Left cardiac atrium (tissue), 4 donors: ENCODE data around the gene AIFM2. TPM values are rescaled to one million over a fixed set of nuclear protein-coding genes. Genes with fewer than 3 reads are reported as not detected.
"Not testable (repeated sequence)": the region's sequence is repeated elsewhere in the genome, so short reads cannot be mapped to it uniquely, and the experiment has no call there.

Source experiments
- ATAC-seq, 2 donors: fragments of 200-7000 bp; cut with Tn5 transposase; one replicate each; pipeline ENCODE4 v1.9.1; 2020; ENCODE audit warnings: mild to moderate bottlenecking in 2 of 2, moderate library complexity in 2 of 2
- DNase-seq: peaks from one replicate; pipeline ENCODE4 v3.0.0-alpha.2; 2020
- intact Hi-C, 2 donors: fragments of 100-400 bp; cut with DNase I; formaldehyde crosslinking; loops; one replicate each; pipeline versions ENCODE4 v1.14.1 to v1.15.1; 2022 to 2023
- long read RNA-seq: library from polyadenylated mRNA; unstranded; transcript quantifications from one replicate; pipeline ENCODE4 v2.0.0, GENCODE V29; 2021
- total RNA-seq, 2 donors: library from RNA; stranded (reverse); fragmentation: NEBNext Ultra II Directional; extraction: Animal tissue kit (Norgen Biotek cat#: 25700); gene quantifications; one replicate each; pipeline ENCODE4 v1.2.1, GENCODE V29; 2021
- donor health status: DM: no; HTN: yes; CAD: no.
- donor health status: DM: no; HTN: yes; CAD: no; lungs with severe emphysema.
- donor health status: DM: yes; HTN: yes; CAD: no.
- donor health status: Dilated cardiomyopathy.

Gene AIFM2
- total RNA-seq, result 10 to 100 TPM; 19.3 to 20.7 TPM
- long read RNA-seq, transcript AIFM2-201 (9 exons, 3,243 nt), result major isoform, 13 of 43 reads
- long read RNA-seq, transcript AIFM2-204 (9 exons, 3,247 nt), result minor isoform, 6 of 43 reads
- long read RNA-seq, partial matches to known transcripts, result 2 of 43 reads
- long read RNA-seq, other reads (novel, unspliced or antisense), result 22 of 43 reads

GRCh38 chr10:70132098-70133029 is at the start of gene AIFM2:
TSS of gene AIFM2 (minus strand) at chr10:70132825. CDS start at chr10:70124084, 8,741 bp downstream.
- DNase-seq (peak; percentile 89), ATAC-seq (peak; percentile 86 to 95)
- intact Hi-C loops, result no loop called here

DNA sequence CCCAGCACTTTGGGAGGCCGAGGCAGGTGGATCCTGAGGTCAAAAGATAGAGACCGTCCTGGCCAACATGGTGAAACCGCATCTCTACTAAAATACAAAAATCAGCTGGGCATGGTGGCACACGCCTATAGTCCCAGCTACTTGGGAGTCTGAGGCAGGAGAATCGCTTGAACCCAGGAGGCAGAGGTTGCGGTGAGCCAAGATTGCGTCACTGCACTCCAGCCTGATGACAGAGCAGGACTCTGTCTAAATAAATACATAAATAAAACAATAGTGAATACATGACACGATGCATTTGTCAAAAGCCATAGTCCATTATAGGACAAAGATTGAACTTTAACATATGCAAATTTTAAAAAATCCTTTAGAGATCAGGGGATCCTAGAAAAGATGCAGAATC is 46.6 kb upstream of the AIFM2 start:
- DNase-seq, ATAC-seq, intact Hi-C loops: not testable (repeated sequence)

DNA sequence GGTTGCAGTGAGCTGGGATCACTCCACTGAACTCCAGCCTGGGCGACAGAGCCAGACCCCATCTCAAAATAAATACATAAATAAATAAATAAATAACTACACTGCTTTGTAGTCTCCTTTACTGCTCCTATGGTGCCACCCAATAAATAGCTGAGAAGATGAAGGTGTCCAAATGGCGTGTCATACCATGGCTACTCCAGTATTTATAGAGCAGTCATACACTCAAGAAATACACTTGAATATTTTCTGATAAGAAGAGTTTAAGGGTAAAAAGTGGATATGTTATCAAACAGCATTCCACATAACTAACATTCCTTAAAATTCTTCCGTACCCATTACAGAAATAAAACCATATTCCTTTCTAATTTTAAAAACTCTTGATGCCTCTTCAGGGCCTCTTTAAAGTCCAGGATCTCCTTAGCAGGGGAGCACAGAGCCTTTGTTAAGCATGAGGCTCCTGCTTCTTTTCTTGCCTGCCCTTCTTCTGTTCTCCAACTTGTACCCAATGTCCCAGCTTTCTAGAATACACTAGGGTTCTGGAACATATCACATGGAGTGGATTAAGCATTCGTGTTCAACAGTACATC is 45.6 kb upstream of the AIFM2 start:
- no peak for ATAC-seq
- intact Hi-C loops, result no loop called here

GRCh38 chr10:70176441-70176840 is 43.8 kb upstream of the AIFM2 start:
- no peak for DNase-seq

More for the DNA sequence above, 45.6 kb upstream of the AIFM2 start:
- no peak for DNase-seq

GRCh38 chr10:70175516-70175915 is 42.9 kb upstream of the AIFM2 start:
- intact Hi-C loops, result no loop called here
- DNase-seq (no peak), ATAC-seq (no peak)

More at GRCh38 chr10:70176441-70176840, 43.8 kb upstream of the AIFM2 start:
- no peak for ATAC-seq
- intact Hi-C loops, result no loop called here

DNA sequence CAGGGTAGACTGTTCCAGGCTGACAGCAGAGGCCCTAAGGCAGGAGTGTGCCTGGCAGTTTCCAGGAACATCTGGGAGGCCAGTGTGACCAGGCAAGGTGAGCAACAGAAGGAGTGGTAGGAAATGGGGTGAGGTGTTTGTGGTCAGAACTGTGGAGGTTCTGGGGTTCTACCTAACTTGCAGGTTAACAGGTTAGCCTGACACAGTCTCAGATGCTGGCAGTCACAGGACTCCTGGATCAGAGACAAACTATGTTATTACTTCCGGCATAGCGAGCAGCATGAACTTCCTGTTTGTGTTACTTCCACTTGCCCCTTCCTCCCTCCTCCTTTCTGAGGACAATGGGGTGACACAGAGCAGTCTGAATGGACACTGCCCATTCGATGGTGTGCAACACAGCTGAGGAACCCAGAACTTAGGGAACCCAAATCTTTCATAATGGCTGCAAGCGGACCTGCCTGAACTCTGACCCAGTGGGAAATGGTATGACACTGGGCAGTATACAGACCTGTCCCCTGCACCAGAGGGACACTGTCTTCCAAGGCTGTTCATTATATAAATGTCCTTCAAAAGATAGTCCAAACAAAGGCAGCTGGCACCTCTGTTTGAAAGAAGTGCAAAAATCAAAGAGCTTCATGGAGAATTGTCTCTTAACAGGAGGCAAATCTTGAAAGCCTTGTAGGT is 41.6 kb upstream of the AIFM2 start:
- no peak for DNase-seq
- no peak for ATAC-seq
- intact Hi-C loops, result no loop called here

DNA sequence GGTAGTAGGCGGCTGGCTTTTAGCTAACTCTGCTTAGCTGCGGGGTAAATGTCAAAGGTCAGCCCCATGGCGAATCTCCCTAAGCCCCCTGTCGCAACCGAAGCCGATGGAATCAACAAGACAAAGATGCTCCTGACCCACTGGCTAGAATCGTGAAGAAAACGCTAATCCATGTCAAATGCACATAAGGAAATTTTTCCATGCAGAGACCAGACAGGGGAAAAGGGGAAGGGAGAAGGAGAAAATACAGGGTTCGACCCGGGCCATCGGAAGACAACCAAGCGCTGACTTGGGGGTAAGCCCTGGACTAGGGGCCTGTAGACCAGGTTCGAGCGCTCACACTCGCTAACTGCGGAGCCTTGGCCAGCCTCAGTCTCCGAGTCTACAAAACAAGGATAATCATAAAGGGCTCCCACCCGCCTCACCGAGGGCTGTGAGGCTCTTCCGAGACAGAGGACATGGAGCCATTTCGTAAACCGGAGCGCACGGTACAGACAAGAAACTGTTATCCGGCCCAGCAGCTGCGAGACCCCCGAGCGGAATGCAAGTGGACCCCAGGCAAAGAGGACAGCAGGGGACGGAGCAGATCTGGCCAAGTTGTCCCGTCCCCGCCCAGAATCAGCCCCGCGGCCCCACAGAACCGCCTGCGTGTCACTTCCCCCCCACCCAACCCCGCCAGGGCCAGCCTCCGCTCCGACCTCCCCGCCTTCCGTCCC is 37.2 kb upstream of the AIFM2 start:
- intact Hi-C loops, result no loop called here
- ATAC-seq (peak; percentile 27 to 65), DNase-seq (no peak)

GRCh38 chr10:70169011-70169410 is 36.4 kb upstream of the AIFM2 start:
- DNase-seq (no peak), ATAC-seq (no peak)
- intact Hi-C loops, result no loop called here

DNA sequence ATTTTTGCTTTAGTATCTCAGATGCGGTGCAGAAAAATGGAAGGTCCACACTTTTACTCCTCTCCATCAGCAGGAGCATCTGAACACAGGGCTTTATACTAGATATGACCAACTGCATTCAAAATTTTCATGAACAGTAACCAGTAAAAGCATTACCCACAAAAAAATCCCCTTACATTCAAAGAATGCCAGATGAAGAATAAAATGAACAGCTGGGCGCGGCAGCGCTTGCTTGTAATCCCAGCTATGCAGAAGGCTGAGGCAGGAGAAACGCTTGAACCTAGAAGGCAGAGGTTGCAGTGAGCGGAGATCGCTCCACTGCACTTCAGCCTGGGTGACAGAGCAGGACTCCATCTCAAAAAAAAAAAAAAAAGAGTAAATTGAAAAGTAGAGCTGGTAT is 34.6 kb upstream of the AIFM2 start:
- intact Hi-C loops, result no loop called here
- ATAC-seq (no peak), DNase-seq (no peak)

GRCh38 chr10:70166394-70166793 is 33.8 kb upstream of the AIFM2 start:
- ATAC-seq (no peak), DNase-seq (no peak)
- intact Hi-C loops, result no loop called here

DNA sequence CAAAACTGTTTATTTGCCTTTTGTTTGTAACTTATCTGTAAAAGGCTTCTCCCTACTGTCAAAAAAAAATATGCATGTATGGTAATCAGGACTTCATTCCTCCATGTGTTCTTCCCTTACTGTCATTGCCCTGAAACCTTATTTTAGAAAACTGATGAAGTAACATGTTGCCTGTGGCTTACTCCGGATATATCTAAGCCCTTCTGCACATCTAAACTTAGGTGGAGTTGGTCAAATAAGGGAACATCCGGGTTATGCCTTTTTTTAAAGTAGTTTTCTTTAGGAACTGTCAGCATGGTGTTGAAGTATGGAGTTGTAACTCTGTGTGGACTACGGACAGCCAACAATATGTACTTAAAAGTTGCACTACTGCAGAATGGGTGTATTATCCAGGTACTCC is 31.5 kb upstream of the AIFM2 start:
- DNase-seq (no peak), ATAC-seq (no peak)
- intact Hi-C loops, result no loop called here

DNA sequence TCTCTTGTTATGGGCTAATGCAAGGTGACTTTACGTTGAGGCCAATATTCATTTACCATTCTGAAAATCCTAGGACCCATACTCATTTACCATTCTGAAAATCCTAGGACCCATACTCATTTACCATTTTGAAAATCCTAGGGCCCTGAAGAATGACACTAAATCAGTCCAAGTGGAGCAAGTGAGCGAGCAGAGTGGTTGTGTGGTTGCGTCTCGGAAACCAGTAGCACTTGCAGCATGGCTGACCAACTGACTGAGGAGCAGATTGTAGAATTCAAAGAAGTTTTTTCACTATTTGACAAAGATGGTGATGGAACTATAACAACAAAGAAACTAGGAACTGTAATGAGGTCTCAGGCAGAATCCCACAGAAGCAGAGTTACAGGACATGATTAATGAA is 30.8 kb upstream of the AIFM2 start:
- DNase-seq, result no peak
- intact Hi-C loops, result no loop called here
- no peak for ATAC-seq

DNA sequence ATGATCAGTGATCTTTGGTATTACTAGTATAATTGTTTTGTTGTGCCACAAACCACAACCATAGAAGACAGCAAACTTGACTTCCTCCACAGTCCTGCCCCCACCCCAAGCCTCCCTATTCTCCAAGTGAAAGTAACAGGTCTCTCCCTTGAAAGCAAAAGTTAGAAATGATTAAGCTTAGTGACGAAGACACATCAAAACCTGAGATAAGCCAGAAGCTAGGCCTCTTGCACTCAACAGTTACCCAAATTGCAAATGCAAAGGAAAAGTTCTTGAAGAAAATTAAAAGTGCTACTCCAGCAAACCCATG is 30.2 kb upstream of the AIFM2 start:
- peak in 1 of 2 donors; percentile 20 for ATAC-seq
- intact Hi-C loops, result no loop called here

DNA sequence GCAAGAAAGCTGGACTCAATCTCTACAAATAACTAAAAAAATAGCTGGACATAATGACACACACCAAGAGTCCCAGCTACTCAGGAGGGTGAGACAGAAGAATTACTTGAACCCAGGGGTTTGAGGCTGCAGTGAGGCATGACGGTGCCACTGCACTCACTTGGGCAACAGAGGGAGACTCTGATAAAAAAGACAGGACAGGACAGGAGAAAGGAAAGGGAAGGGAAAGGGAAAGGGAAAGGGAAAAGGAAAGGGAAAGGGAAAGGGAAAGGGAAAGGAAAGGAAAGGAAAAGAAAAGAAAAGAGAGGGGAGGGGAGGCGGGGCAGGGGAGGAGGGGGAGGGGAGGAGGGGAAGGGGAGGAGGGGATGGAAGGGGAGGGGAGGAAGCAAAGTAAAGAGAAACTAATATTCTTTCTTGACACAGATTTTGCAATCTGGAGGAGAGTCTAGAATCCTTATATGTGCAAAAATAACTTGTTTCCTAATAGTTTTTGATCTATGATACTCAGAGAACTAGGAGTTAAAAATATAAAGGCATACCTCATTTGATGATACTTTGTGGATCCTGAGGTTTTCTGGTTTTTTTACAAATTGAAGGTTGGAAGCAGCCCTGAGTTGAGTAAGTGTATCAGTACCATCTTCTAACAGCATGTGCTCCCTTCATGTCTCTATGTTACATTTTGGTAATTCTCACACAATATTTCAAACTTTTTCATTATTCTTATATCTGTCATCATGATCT is 29.7 kb upstream of the AIFM2 start:
- ATAC-seq, result no peak
- intact Hi-C loops, result no loop called here
- no peak for DNase-seq

More for the DNA sequence above, 30.2 kb upstream of the AIFM2 start:
- no peak for DNase-seq

- intact Hi-C loops, result no loop called here
- ATAC-seq (no peak), DNase-seq (no peak)
Observed at GRCh38 chr10:70160798-70161197, 28.2 kb upstream of the AIFM2 start.

DNA sequence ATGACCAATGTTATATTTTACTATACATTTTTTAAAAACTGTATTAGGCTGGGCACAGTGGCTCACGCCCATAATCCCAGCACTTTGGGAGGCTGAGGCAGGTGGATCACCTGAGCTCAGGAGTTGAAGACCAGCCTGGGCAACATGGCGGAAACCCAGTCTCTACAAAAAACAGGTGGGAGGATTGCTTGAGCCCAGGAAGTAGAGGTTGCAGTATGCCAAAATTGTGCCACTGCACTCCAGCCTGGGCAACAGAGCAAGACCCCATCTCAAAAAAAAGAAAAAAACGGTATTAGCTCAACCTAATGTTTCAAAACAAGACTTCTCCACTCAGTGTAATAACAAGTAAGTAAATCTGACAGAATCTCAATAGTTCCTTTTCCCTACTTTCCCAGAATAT is 26.7 kb upstream of the AIFM2 start:
- intact Hi-C loops, ATAC-seq, DNase-seq: not testable (repeated sequence)

GRCh38 chr10:70158113-70158512 is 25.5 kb upstream of the AIFM2 start:
- DNase-seq (no peak), ATAC-seq (peak; percentile 73 to 80)
- intact Hi-C loops, result no loop called here

DNA sequence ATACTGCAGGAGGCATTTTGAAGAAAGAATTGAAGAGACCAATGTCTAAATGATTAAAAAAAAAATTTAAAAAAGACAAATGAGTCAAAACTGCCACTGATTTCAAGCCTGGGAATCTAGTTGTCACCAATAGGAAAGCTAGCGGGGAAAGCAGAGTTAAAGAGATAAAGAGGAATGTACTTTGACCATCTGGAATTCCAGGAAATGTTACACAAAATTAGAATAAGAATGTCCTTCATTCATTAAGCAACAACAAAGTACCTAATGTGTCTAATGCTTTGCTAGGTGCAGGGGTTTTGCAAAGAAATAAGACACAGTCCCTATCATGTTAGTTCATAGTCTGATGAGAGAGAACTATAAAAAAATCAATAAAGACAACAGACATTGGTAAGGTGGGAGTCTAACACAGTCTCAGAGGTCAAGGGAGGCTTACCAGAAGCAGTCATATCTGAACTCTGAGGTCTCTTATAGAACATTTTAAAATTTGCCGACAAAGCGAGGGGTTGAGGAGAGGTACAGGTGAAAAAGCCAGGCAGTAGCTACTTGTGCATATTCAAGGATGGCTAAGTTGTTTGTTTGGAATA is 22.7 kb upstream of the AIFM2 start:
- intact Hi-C loops, result no loop called here
- ATAC-seq, result no peak
- DNase-seq, result no peak
